ENCODE measurements around the gene CTIF.

- TF ChIP-seq CTCF (IDR thresholded peaks at IDR 0.05; ENCODE audit: low read length) (no peak), EZH2 (optimal IDR thresholded peaks at IDR 0.05; ENCODE audit: low read depth, low read length) (no peak)
Observed at GRCh38 chr18:48866856-48867255, 328.0 kb downstream of the CTIF start.

Measured in MM.1S (cell line).